Measurements from ENCODE around the gene LDLR. TPM values are rescaled to one million over a fixed set of nuclear protein-coding genes. Genes with fewer than 3 reads are reported as not detected.

The LDLR gene
- total and polyA plus RNA-seq, 3 donors from 2014 or later, result 12.5 to 20.1 (median 19.0) TPM

DNA sequence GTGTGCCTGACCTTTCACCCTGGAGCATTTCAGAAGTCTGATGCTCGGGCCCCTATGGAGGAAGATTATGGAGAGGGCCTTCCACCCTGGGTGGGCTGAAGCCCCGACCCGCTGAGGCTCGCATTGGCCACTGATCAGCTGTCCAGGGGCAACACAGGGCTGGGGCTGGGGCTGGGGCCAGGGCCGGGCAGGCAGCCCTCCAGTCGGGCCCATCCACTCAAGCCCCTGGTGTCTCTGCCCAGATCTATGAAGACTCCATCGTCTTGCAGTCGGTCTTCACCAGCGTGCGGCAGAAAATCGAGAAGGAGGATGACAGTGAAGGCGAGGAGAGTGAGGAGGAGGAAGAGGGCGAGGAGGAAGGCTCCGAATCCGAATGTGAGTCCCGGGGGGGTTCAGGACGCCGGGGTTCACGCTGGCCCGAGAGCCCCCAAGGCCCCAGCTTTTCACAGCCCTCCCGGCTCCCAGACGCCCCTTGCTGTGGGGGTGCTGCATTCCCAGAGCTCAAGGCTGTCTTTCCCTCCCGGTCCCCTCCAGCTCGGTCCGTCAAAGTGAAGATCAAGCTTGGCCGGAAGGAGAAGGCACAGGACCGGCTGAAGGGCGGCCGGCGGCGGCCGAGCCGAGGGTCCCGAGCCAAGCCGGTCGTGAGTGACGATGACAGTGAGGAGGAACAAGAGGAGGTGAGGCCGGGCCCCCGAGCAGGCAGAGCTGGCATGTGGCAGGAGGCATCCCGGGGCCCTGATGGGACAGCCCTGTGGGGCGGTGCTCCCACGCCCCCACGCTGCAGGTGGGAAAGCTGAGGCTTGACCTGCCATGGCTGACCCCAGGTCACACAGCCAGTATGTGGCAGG is 29.5 kb upstream of the LDLR start:
- DNase-seq, result no peak
- H3K27me3 ChIP-seq, result no peaks in the 10 kb centered on the region
- no peak overlapping the region for H3K4me3 ChIP-seq
- H3K4me1 ChIP-seq, result no peaks in the 10 kb centered on the region
- H3K9me3 ChIP-seq, result no peaks in the 10 kb centered on the region
- intact Hi-C loops (cut with DNase I; ENCODE audit: low total_unique reads), result no loop called here
- H3K27ac ChIP-seq, result no peak overlapping the region
- WGBS, 2 donors, result 92 to 94% methylated on average over 26 to 43 of the region's 43 CpGs
- no peak for TF ChIP-seq POLR2A (IDR thresholded peaks at IDR 0.05)
- TF ChIP-seq, protein P1, sequence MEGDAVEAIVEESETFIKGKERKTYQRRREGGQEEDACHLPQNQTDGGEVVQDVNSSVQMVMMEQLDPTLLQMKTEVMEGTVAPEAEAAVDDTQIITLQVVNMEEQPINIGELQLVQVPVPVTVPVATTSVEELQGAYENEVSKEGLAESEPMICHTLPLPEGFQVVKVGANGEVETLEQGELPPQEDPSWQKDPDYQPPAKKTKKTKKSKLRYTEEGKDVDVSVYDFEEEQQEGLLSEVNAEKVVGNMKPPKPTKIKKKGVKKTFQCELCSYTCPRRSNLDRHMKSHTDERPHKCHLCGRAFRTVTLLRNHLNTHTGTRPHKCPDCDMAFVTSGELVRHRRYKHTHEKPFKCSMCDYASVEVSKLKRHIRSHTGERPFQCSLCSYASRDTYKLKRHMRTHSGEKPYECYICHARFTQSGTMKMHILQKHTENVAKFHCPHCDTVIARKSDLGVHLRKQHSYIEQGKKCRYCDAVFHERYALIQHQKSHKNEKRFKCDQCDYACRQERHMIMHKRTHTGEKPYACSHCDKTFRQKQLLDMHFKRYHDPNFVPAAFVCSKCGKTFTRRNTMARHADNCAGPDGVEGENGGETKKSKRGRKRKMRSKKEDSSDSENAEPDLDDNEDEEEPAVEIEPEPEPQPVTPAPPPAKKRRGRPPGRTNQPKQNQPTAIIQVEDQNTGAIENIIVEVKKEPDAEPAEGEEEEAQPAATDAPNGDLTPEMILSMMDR (IDR thresholded peaks at IDR 0.05), result no peak
- H3K36me3 ChIP-seq (ENCODE audit: low read depth, missing control alignments), result no peaks in the 10 kb centered on the region

DNA sequence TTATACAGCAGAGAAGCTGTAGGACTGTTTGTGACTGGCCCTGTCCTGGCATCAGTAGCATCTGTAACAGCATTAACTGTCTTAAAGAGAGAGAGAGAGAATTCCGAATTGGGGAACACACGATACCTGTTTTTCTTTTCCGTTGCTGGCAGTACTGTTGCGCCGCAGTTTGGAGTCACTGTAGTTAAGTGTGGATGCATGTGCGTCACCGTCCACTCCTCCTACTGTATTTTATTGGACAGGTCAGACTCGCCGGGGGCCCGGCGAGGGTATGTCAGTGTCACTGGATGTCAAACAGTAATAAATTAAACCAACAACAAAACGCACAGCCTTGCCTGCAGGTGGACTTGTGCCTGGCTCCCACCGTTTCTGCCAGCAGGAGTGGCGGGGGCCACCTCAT is 27.3 kb upstream of the LDLR start:
- Histone ChIP-seq H3K4me3 (no peak overlapping the region), H3K27ac (no peak overlapping the region), H3K36me3 (ENCODE audit: low read depth, missing control alignments) (no peaks in the 10 kb centered on the region), H3K9me3 (no peaks in the 10 kb centered on the region), H3K27me3 (no peaks in the 10 kb centered on the region), H3K4me1 (no peaks in the 10 kb centered on the region)
- no peak for TF ChIP-seq POLR2A (IDR thresholded peaks at IDR 0.05)
- TF ChIP-seq, protein P1 (IDR thresholded peaks at IDR 0.05), result no peak
- WGBS, 2 donors, result 82 to 87% methylated on average over 13 to 14 of the region's 14 CpGs
- intact Hi-C loops (cut with DNase I; ENCODE audit: low total_unique reads), result no loop called here
- DNase-seq, result no peak

DNA sequence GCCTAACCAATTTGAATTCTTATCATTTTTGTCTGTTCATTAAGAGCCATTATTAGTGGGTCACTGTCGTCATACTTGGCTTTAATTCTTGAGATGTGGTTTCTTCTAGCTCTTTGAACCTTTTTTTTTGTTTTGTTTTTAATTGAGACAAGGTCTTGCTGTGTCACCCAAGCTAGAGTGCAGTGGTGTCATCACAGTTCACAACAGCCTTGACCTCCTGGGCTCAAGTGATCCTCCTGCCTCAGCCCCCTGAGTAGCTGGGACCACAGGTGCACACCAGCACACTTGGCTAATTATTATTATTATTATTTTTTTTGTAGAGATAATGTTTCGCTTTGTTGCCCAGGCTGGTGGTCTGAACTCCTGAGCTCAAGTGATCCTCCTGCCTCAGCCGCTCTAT is 25.8 kb upstream of the LDLR start:
- H3K4me3 ChIP-seq, result no peak overlapping the region
- intact Hi-C loops (cut with DNase I; ENCODE audit: low total_unique reads), result no loop called here
- no peaks in the 10 kb centered on the region for H3K36me3 ChIP-seq (ENCODE audit: low read depth, missing control alignments)
- 77 to 86% methylated on average over 3 of the region's 3 CpGs for WGBS, 2 donors
- no peak overlapping the region for H3K27ac ChIP-seq
- DNase-seq, result no peak
- H3K4me1 ChIP-seq, result no peaks in the 10 kb centered on the region
- TF ChIP-seq, protein P1 (IDR thresholded peaks at IDR 0.05), result no peak
- no peak for TF ChIP-seq POLR2A (IDR thresholded peaks at IDR 0.05)
- no peaks in the 10 kb centered on the region for H3K27me3 ChIP-seq
- H3K9me3 ChIP-seq, result no peaks in the 10 kb centered on the region

DNA sequence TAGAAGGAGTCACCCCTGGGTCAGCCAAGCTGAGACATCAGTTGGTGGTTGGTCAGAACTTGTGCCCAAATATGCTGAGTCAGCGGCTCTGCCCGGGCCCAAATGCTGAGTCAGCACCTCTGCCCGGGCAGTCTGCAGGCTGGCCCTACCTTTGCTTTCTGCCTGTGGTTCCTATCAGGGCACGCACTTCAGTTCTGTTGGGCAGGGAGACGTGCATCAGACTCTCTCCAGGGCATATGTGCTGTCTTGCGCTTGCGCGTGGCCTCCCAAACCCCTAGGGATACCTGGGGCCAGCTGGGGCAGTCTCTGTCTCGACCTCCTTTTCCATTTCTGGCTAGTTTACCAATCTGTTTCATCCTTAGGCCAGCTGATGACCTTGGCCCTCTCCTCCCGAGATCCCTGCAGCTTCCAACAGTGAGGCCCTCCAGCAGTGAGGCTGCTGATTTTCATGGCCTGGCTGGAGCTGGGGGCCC is 24.4 kb upstream of the LDLR start:
- H3K4me1 ChIP-seq, result no peaks in the 10 kb centered on the region
- no peaks in the 10 kb centered on the region for H3K9me3 ChIP-seq
- TF ChIP-seq, protein P1 (IDR thresholded peaks at IDR 0.05), result no peak
- no peak overlapping the region for H3K4me3 ChIP-seq
- no peaks in the 10 kb centered on the region for H3K27me3 ChIP-seq
- H3K27ac ChIP-seq, result peak overlapping the region in 1 of 2 donors; percentile 64
- peak; percentile 51 for DNase-seq
- no peaks in the 10 kb centered on the region for H3K36me3 ChIP-seq (ENCODE audit: low read depth, missing control alignments)
- 48 to 64% methylated on average over 5 to 10 of the region's 10 CpGs for WGBS, 2 donors
- intact Hi-C loops (cut with DNase I; ENCODE audit: low total_unique reads), result no loop called here

DNA sequence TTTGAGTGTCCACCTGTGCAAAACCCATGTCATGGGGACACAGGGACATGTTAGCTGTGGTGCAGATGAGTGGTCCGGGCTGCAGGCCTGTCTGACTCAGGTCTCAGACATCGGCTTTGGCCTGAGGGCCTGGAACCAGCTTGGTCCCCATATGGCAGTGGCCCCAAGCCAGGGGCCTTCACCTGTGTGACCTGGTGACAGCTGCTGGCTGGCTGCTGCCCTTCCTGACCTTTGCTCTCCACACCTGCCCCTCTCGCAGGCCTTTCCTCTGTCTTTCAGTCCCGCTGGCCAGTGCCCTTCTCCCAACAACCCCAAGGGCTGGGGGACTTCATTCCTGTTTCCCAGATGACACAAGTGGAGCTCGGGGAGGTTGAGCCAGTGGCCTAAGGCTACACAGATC is 22.9 kb upstream of the LDLR start:
- DNase-seq, result no peak
- intact Hi-C loops (cut with DNase I; ENCODE audit: low total_unique reads), result no loop called here
- TF ChIP-seq, protein P1 (IDR thresholded peaks at IDR 0.05), result no peak
- no peak for TF ChIP-seq POLR2A (IDR thresholded peaks at IDR 0.05)
- H3K36me3 ChIP-seq (ENCODE audit: low read depth, missing control alignments), result no peaks in the 10 kb centered on the region
- WGBS, 2 donors, result 91 to 92% methylated on average over 5 of the region's 5 CpGs
- H3K9me3 ChIP-seq, result no peaks in the 10 kb centered on the region
- no peak overlapping the region for H3K27ac ChIP-seq
- H3K4me3 ChIP-seq, result no peak overlapping the region
- H3K4me1 ChIP-seq, result no peaks in the 10 kb centered on the region
- H3K27me3 ChIP-seq, result no peaks in the 10 kb centered on the region
